H9 (cell line): ENCODE results near the gene POLR1C. TPM values are rescaled to one million over a fixed set of nuclear protein-coding genes. Genes with fewer than 3 reads are reported as not detected.

Source experiments
- DNase-seq: peaks from one replicate; pipeline ENCODE4 v3.0.0-alpha.2; 2017
- H2AFZ ChIP-seq: one replicate; pipeline ENCODE4 v1.6.1; 2013; ENCODE audit warnings: mild to moderate bottlenecking, low read length, control low read depth, moderate library complexity
- H2AK5ac ChIP-seq: 2 replicates; pipeline ENCODE4 v1.6.1; 2013; ENCODE audit warnings: low read length, control low read depth, mixed read lengths; ENCODE audit not compliant: insufficient read length
- H2BK120ac ChIP-seq: one replicate; pipeline ENCODE4 v1.6.1; 2013; ENCODE audit warnings: low read depth, mild to moderate bottlenecking, low read length, control low read depth, inconsistent platforms; ENCODE audit not compliant: poor library complexity, severe bottlenecking
- H2BK12ac ChIP-seq: 2 replicates; pipeline ENCODE4 v1.6.1; 2013; ENCODE audit warnings: low read length, control low read depth, mixed read lengths, low read depth; ENCODE audit not compliant: insufficient read length
- H2BK15ac ChIP-seq: 2 replicates; pipeline ENCODE4 v1.6.1; 2013; ENCODE audit warnings: low read depth, low read length, control low read depth
- H2BK20ac ChIP-seq: one replicate; pipeline ENCODE4 v1.6.1; 2013; ENCODE audit warnings: low read depth, mild to moderate bottlenecking, low read length, control low read depth, inconsistent platforms; ENCODE audit not compliant: poor library complexity, severe bottlenecking
- H2BK5ac ChIP-seq: 2 replicates; pipeline ENCODE4 v1.6.1; 2013; ENCODE audit warnings: low read length, control low read depth, mixed read lengths; ENCODE audit not compliant: insufficient read length
- H3K14ac ChIP-seq: 2 replicates; pipeline ENCODE4 v1.6.1; 2013; ENCODE audit warnings: low read length, control low read depth; ENCODE audit not compliant: insufficient read depth
- H3K18ac ChIP-seq: 2 replicates; pipeline ENCODE4 v1.6.1; 2013; ENCODE audit warnings: low read depth, mild to moderate bottlenecking, mixed read lengths, low read length, control low read depth; ENCODE audit not compliant: insufficient read length
- H3K23ac ChIP-seq: 2 replicates; pipeline ENCODE4 v1.6.1; 2013; ENCODE audit warnings: low read length, control low read depth, mixed read lengths, low read depth; ENCODE audit not compliant: insufficient read length
- H3K23me2 ChIP-seq: 2 replicates; pipeline ENCODE4 v1.6.1; 2013; ENCODE audit warnings: low read depth, mild to moderate bottlenecking, mixed read lengths, low read length, control low read depth; ENCODE audit not compliant: insufficient read length, poor library complexity, severe bottlenecking
- H3K27ac ChIP-seq: 2 replicates; pipeline ENCODE4 v1.5.1; 2013; ENCODE audit warnings: low read length, control low read depth, mixed read lengths, low read depth; ENCODE audit not compliant: insufficient read length
- H3K27me3 ChIP-seq: 2 replicates; pipeline ENCODE4 v1.6.1; 2013; ENCODE audit warnings: low read length, control low read depth, inconsistent platforms; ENCODE audit not compliant: insufficient read depth
- H3K4ac ChIP-seq: 2 replicates; pipeline ENCODE4 v1.6.1; 2013; ENCODE audit warnings: low read depth, mild to moderate bottlenecking, control low read depth, inconsistent platforms, low read length, moderate library complexity
- H3K4me1 ChIP-seq: 2 replicates; pipeline ENCODE4 v1.6.1; 2013; ENCODE audit warnings: low read length, control low read depth, inconsistent platforms; ENCODE audit not compliant: insufficient read depth
- H3K4me2 ChIP-seq: 2 replicates; pipeline ENCODE4 v1.6.1; 2013; ENCODE audit warnings: low read length, control low read depth, mixed read lengths; ENCODE audit not compliant: insufficient read length, insufficient read depth
- H3K56ac ChIP-seq: 2 replicates; pipeline ENCODE4 v1.6.1; 2013; ENCODE audit warnings: low read depth, mild to moderate bottlenecking, mixed read lengths, low read length, control low read depth; ENCODE audit not compliant: insufficient read length
- H3K79me1 ChIP-seq: 2 replicates; pipeline ENCODE4 v1.6.1; 2013; ENCODE audit warnings: low read depth, mild to moderate bottlenecking, moderate library complexity, low read length, control low read depth, inconsistent platforms; ENCODE audit not compliant: insufficient read depth, poor library complexity, severe bottlenecking
- H3K79me2 ChIP-seq: 2 replicates; pipeline ENCODE4 v1.6.1; 2013; ENCODE audit warnings: low read length, control low read depth, inconsistent platforms; ENCODE audit not compliant: insufficient read depth
- H3K9ac ChIP-seq: 2 replicates; pipeline ENCODE4 v1.6.1; 2013; ENCODE audit warnings: low read length, control low read depth, mixed read lengths; ENCODE audit not compliant: insufficient read length; ENCODE audit errors: extremely low read depth
- H3K9me3 ChIP-seq: one replicate; pipeline ENCODE4 v1.6.1; 2013; ENCODE audit warnings: low read depth, low read length, inconsistent platforms; ENCODE audit not compliant: control insufficient read depth
- H3T11ph ChIP-seq: one replicate; pipeline ENCODE4 v1.6.1; 2013; ENCODE audit warnings: mild to moderate bottlenecking, low read length, control low read depth, inconsistent platforms
- H4K20me1 ChIP-seq: one replicate; pipeline ENCODE4 v1.6.1; 2013; ENCODE audit not compliant: control insufficient read depth, insufficient read length, insufficient read depth
- H4K5ac ChIP-seq: 2 replicates; pipeline ENCODE4 v1.6.1; 2013; ENCODE audit warnings: low read depth, mild to moderate bottlenecking, mixed read lengths, low read length, control low read depth; ENCODE audit not compliant: insufficient read length
- H4K8ac ChIP-seq: replicated peaks from 2 replicates; pipeline ENCODE4 v1.6.1; 2013; ENCODE audit warnings: low read length, control low read depth, mixed read lengths, low read depth; ENCODE audit not compliant: insufficient read length
- H4K91ac ChIP-seq: 2 replicates; pipeline ENCODE4 v1.6.1; 2013; ENCODE audit warnings: low read depth, mild to moderate bottlenecking, moderate library complexity, mixed read lengths, low read length, control low read depth; ENCODE audit not compliant: insufficient read length
- H3K27ac Mint-ChIP-seq, 3 experiments: 2 replicates in 2 of 3; 3 replicates in 1 of 3; pipeline ENCODE4 v1.8.0; 2020 to 2021; ENCODE audit warnings: mixed read lengths in 3 of 3, mild to moderate bottlenecking in 1 of 3, moderate library complexity in 1 of 3
- H3K27me3 Mint-ChIP-seq: 2 replicates; pipeline ENCODE4 v1.8.0; 2021; ENCODE audit warnings: low read depth, mild to moderate bottlenecking, moderate library complexity, mixed read lengths
- H3K36me3 Mint-ChIP-seq, 3 experiments: 2 replicates in 2 of 3; 3 replicates in 1 of 3; pipeline ENCODE4 v1.8.0; 2020 to 2021; ENCODE audit warnings: low read depth in 3 of 3, mixed read lengths in 3 of 3; ENCODE audit not compliant: insufficient read depth in 1 of 3
- H3K4me1 Mint-ChIP-seq, 2 experiments: 2 replicates each; pipeline ENCODE4 v1.8.0; 2020; ENCODE audit warnings: mixed read lengths in 2 of 2
- H3K4me3 Mint-ChIP-seq, 2 experiments: 2 replicates in 1 of 2; 3 replicates in 1 of 2; pipeline ENCODE4 v1.8.0; 2020 to 2021; ENCODE audit warnings: mild to moderate bottlenecking in 2 of 2, mixed read lengths in 2 of 2, moderate library complexity in 1 of 2
- H3K9me3 Mint-ChIP-seq, 2 experiments: 2 replicates in 1 of 2; 3 replicates in 1 of 2; pipeline ENCODE4 v1.8.0; 2020; ENCODE audit warnings: mild to moderate bottlenecking in 2 of 2, mixed read lengths in 2 of 2, moderate library complexity in 1 of 2
- WGBS: extraction: QIAGEN DNeasy Blood & Tissue Kit; methylation state at CpG from one replicate; pipeline ENCODE4 v1.1.7; 2013; ENCODE audit warnings: missing lambda C conversion rate, low lambda C conversion rate, mixed read lengths; ENCODE audit not compliant: insufficient read length; ENCODE audit errors: extremely low coverage; 5-methylcytosine and 5-hydroxymethylcytosine counted together
- total RNA-seq: library from RNA; stranded (reverse); gene quantifications from 2 replicates; pipeline ENCODE4 v1.2.1, GENCODE V29; 2021
- TF ChIP-seq, protein P1 (sequence below): fragments of 200-600 bp; sonication (generic); conservative IDR thresholded peaks from 3 replicates; pipeline ENCODE4 v1.8.0; 2021; ENCODE audit warnings: antibody characterized with exemption, mild to moderate bottlenecking

The POLR1C gene
- total RNA-seq, 1 experiment from 2014 or later, result 75.8 TPM

- peaks cover 6% of the 10 kb centered on the region; the same call in 1 of the 2 replicates for H3K79me2 ChIP-seq
- no peaks in the 10 kb centered on the region for H4K20me1 ChIP-seq
- H2BK5ac ChIP-seq, result no peak overlapping the region
- no peak overlapping the region for H4K91ac ChIP-seq
- no peak overlapping the region for H3K4ac ChIP-seq
- Mint-ChIP-seq H3K36me3 (peaks cover 0 to 4% (median 0%) of the 10 kb centered on the region in 3 experiments; a peak in 3 of 7 replicates), H3K27me3 (no peaks in the 10 kb centered on the region), H3K4me3 (no peak overlapping the region), H3K9me3 (no peaks in the 10 kb centered on the region), H3K27ac (peak overlapping the region in 2 of 3 experiments; percentile 20 to 73; a peak in 4 of 7 replicates), H3K4me1 (peaks cover 18 to 23% of the 10 kb centered on the region in 2 experiments)
- no peak overlapping the region for H2BK15ac ChIP-seq
- peaks cover 3% of the 10 kb centered on the region; the same call in 1 of the 2 replicates for H3K4me1 ChIP-seq
- no peak overlapping the region for H3K9ac ChIP-seq
- H3K23me2 ChIP-seq, result no peaks in the 10 kb centered on the region
- TF ChIP-seq, protein P1, sequence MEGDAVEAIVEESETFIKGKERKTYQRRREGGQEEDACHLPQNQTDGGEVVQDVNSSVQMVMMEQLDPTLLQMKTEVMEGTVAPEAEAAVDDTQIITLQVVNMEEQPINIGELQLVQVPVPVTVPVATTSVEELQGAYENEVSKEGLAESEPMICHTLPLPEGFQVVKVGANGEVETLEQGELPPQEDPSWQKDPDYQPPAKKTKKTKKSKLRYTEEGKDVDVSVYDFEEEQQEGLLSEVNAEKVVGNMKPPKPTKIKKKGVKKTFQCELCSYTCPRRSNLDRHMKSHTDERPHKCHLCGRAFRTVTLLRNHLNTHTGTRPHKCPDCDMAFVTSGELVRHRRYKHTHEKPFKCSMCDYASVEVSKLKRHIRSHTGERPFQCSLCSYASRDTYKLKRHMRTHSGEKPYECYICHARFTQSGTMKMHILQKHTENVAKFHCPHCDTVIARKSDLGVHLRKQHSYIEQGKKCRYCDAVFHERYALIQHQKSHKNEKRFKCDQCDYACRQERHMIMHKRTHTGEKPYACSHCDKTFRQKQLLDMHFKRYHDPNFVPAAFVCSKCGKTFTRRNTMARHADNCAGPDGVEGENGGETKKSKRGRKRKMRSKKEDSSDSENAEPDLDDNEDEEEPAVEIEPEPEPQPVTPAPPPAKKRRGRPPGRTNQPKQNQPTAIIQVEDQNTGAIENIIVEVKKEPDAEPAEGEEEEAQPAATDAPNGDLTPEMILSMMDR, result no peak
- H3K4me2 ChIP-seq, result no peak overlapping the region
- no peak overlapping the region for H2BK20ac ChIP-seq
- H3K79me1 ChIP-seq, result peaks cover 16% of the 10 kb centered on the region
- H3K56ac ChIP-seq, result no peak overlapping the region
- no peak overlapping the region for H2BK120ac ChIP-seq
- no CpG with 5 or more reads among the region's 4 CpGs for WGBS
- no peak overlapping the region for H3K27ac ChIP-seq
- H3K14ac ChIP-seq, result no peak overlapping the region
- H3K23ac ChIP-seq, result no peak overlapping the region
- no peak overlapping the region for H3K18ac ChIP-seq
- H3K9me3 ChIP-seq, result no peaks in the 10 kb centered on the region
- H3K27me3 ChIP-seq, result no peaks in the 10 kb centered on the region
- DNase-seq, result no peak
- H4K8ac ChIP-seq, result no peak overlapping the region
- H2AK5ac ChIP-seq, result no peak overlapping the region
- H3T11ph ChIP-seq, result no peak overlapping the region
- H2AFZ ChIP-seq, result no peak overlapping the region
- H4K5ac ChIP-seq, result no peak overlapping the region
- H2BK12ac ChIP-seq, result no peak overlapping the region
These were observed 28.1 kb upstream of the POLR1C start for GRCh38 chr6:43488667-43489276.
